SK-N-MC (cell line): ENCODE data around the gene OR4Q3.

Experiments
- EZH2 ChIP-seq: fragments of 200-600 bp; sonication (generic); IDR thresholded peaks from one replicate; pipeline ENCODE4 v1.6.1; 2017; ENCODE audit warnings: antibody characterized with exemption
- POLR2AphosphoS5 ChIP-seq: IDR thresholded peaks from 2 replicates; pipeline ENCODE4 v1.6.1; 2012; ENCODE audit warnings: mild to moderate bottlenecking, low read depth, low read length, borderline replicate concordance

DNA sequence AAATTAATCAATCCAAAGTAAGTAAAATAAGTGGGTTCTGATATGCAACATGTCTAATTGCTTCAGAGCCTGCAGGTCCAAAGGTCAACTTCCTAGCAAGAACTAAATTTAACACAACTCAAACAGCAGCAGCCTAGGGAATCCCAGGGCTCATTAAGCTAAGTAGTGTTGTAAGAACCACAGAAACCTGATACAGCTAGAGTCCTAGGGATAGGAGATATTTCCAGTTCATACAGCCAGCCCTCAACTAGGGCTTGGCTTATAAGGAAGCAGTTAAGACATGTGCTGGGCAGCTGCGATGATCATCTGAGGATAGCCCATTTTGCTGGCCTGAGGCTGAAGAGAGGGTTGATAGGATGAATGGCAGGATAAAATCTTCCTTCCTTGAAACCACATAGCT lies at the start of gene OR4Q3:
- TF ChIP-seq EZH2 (no peak), POLR2AphosphoS5 (no peak)
